Measurements from ENCODE around the gene TMTC4. TPM values are rescaled to one million over a fixed set of nuclear protein-coding genes. Genes with fewer than 3 reads are reported as not detected.

The TMTC4 gene
- total and polyA plus RNA-seq, 2 experiments from 2014 or later = 15.0 to 32.6 TPM

DNA sequence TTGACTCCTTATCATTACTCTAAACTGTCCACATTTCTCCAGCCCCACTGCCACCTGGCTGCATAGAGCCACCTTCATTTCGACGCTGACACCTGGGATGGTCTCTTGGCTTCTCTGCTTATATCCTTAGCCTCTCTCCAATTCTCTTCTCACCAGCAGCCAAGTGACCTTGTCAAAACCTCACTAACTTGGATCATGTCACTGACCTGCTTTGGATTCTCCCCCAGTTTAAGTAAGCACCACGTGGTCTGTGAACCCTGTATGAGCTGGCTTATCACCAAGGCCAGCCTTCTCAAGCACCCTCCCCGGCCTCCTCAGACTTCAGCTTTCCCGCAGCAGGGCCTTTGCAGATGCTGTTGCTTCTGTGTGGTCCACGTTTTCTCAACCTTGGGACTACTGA, 73.7 kb downstream of the TMTC4 start:
- H4K20me1 ChIP-seq (ENCODE audit: insufficient read depth, poor library complexity, severe bottlenecking) = no peaks in the 10 kb centered on the region
- H3K27me3 ChIP-seq = no peaks in the 10 kb centered on the region
- no peaks in the 10 kb centered on the region for H3K4me1 ChIP-seq (ENCODE audit: insufficient read depth)
- 68% methylated on average over 6 of the region's 6 CpGs for WGBS (ENCODE audit: low lambda C conversion rate, missing lambda C conversion rate)
- no peaks in the 10 kb centered on the region for H3K9me3 ChIP-seq (ENCODE audit: low read depth)
- H2AFZ ChIP-seq = no peak overlapping the region
- TF ChIP-seq EZH2phosphoT487 (IDR thresholded peaks at IDR 0.05; ENCODE audit: low read depth, severe bottlenecking, unreplicated experiment) = no peak
- TF ChIP-seq, protein P1, sequence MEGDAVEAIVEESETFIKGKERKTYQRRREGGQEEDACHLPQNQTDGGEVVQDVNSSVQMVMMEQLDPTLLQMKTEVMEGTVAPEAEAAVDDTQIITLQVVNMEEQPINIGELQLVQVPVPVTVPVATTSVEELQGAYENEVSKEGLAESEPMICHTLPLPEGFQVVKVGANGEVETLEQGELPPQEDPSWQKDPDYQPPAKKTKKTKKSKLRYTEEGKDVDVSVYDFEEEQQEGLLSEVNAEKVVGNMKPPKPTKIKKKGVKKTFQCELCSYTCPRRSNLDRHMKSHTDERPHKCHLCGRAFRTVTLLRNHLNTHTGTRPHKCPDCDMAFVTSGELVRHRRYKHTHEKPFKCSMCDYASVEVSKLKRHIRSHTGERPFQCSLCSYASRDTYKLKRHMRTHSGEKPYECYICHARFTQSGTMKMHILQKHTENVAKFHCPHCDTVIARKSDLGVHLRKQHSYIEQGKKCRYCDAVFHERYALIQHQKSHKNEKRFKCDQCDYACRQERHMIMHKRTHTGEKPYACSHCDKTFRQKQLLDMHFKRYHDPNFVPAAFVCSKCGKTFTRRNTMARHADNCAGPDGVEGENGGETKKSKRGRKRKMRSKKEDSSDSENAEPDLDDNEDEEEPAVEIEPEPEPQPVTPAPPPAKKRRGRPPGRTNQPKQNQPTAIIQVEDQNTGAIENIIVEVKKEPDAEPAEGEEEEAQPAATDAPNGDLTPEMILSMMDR (IDR thresholded peaks at IDR 0.05; ENCODE audit: poor library complexity) = no peak
- TF ChIP-seq EZH2 (IDR thresholded peaks at IDR 0.05; ENCODE audit: borderline replicate concordance) = no peak
- H3K36me3 ChIP-seq (replicated peaks; ENCODE audit: insufficient read depth, low read depth) = no peaks in the 10 kb centered on the region
- H3K4me2 ChIP-seq = no peak overlapping the region
- no peak overlapping the region for H3K4me3 ChIP-seq
- no peak overlapping the region for H3K27ac ChIP-seq
- no peaks in the 10 kb centered on the region for H3K79me2 ChIP-seq
- H3K9me2 ChIP-seq (replicated peaks; ENCODE audit: insufficient read depth) = no peaks in the 10 kb centered on the region
- DNase-seq (ENCODE audit: low spot score) = no peak

DNA sequence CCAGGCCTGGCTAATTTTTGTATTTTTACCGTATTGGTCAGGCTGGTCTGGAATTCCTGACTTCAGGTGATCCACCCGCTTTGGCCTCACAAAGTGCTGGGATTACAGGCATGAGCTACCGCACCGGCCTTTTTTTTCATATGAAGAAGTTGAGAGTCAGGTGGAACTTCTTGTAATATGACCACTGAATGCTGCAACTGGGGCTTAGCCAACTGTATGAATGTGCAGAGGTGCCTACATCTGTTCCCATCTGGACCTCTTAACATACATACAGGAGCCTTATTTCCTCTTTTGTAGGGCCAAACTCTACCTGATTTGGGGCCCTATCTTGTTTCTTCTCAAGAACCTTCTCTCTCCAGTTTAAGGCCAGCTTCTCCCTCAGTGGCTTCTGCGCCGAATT, 74.1 kb downstream of the TMTC4 start:
- TF ChIP-seq, protein P1 (IDR thresholded peaks at IDR 0.05; ENCODE audit: poor library complexity) = no peak
- no peak for TF ChIP-seq EZH2 (IDR thresholded peaks at IDR 0.05; ENCODE audit: borderline replicate concordance)
- H3K27me3 ChIP-seq = no peaks in the 10 kb centered on the region
- no peaks in the 10 kb centered on the region for H3K4me1 ChIP-seq (ENCODE audit: insufficient read depth)
- no peaks in the 10 kb centered on the region for H4K20me1 ChIP-seq (ENCODE audit: insufficient read depth, poor library complexity, severe bottlenecking)
- no peak for DNase-seq (ENCODE audit: low spot score)
- WGBS (ENCODE audit: low lambda C conversion rate, missing lambda C conversion rate) = 93% methylated on average over 6 of the region's 6 CpGs
- no peaks in the 10 kb centered on the region for H3K9me3 ChIP-seq (ENCODE audit: low read depth)
- no peaks in the 10 kb centered on the region for H3K36me3 ChIP-seq (replicated peaks; ENCODE audit: insufficient read depth, low read depth)
- no peak overlapping the region for H3K4me3 ChIP-seq
- H3K79me2 ChIP-seq = no peaks in the 10 kb centered on the region
- no peak overlapping the region for H3K27ac ChIP-seq
- H3K9me2 ChIP-seq (replicated peaks; ENCODE audit: insufficient read depth) = no peaks in the 10 kb centered on the region
- H3K4me2 ChIP-seq = no peak overlapping the region
- no peak overlapping the region for H2AFZ ChIP-seq

DNA sequence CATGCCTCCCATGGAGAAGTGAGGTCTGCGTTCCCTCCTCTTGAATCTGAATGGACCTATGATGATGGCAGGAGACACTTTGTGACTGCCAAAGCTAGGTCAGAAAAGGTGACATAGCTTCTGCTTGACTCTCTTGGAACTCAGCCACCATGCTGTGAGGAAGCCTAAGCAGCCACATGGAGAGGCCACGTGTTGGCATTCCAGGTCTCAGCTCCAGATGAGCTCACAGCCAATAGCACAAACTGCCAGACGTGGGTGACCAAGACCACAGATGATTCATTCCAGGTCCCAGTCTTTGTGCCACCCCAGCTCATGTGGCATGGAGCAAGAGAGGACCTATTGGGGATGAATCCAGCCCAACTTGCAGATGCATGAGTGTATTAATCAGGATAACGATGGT, 77.3 kb downstream of the TMTC4 start:
- no peaks in the 10 kb centered on the region for H3K27me3 ChIP-seq
- no peaks in the 10 kb centered on the region for H3K36me3 ChIP-seq (replicated peaks; ENCODE audit: insufficient read depth, low read depth)
- no peaks in the 10 kb centered on the region for H3K9me2 ChIP-seq (replicated peaks; ENCODE audit: insufficient read depth)
- no peaks in the 10 kb centered on the region for H3K9me3 ChIP-seq (ENCODE audit: low read depth)
- H2AFZ ChIP-seq = no peak overlapping the region
- no peak for TF ChIP-seq EZH2 (IDR thresholded peaks at IDR 0.05; ENCODE audit: borderline replicate concordance)
- TF ChIP-seq, protein P1 (IDR thresholded peaks at IDR 0.05; ENCODE audit: poor library complexity) = no peak
- no peak for TF ChIP-seq EZH2phosphoT487 (IDR thresholded peaks at IDR 0.05; ENCODE audit: low read depth, severe bottlenecking, unreplicated experiment)
- no peaks in the 10 kb centered on the region for H3K79me2 ChIP-seq
- H3K27ac ChIP-seq = no peak overlapping the region
- no peaks in the 10 kb centered on the region for H3K4me1 ChIP-seq (ENCODE audit: insufficient read depth)
- no peak overlapping the region for H3K4me3 ChIP-seq
- no peak overlapping the region for H3K4me2 ChIP-seq
- 92% methylated on average over 4 of the region's 4 CpGs for WGBS (ENCODE audit: low lambda C conversion rate, missing lambda C conversion rate)
- no peak for DNase-seq (ENCODE audit: low spot score)
- no peaks in the 10 kb centered on the region for H4K20me1 ChIP-seq (ENCODE audit: insufficient read depth, poor library complexity, severe bottlenecking)

DNA sequence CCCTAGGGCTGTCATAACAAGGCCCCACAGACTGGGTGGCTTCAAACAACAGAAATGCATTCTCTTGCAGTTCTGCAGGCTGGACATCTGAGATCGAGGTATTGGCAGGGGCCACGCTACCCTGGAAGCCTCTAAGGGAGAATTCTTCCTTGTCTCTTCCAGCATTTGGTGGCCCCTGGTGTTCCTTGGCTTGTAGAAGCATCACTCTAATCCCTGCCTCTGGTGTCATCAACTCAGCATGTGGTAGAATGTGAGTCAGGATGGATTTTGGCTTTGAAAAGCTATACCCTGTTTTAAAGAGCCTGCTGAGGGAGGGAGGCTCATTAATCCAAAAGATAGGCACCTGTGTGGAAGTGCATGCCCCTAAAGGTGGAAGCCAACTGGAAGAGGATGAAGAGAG, 78.1 kb downstream of the TMTC4 start:
- H3K4me2 ChIP-seq = no peak overlapping the region

More for the DNA sequence above, 78.1 kb downstream of the TMTC4 start:
- Histone ChIP-seq H2AFZ (no peak overlapping the region), H3K27me3 (no peaks in the 10 kb centered on the region), H3K36me3 (replicated peaks; ENCODE audit: insufficient read depth, low read depth) (no peaks in the 10 kb centered on the region), H3K9me3 (ENCODE audit: low read depth) (no peaks in the 10 kb centered on the region), H3K4me3 (no peak overlapping the region), H4K20me1 (ENCODE audit: insufficient read depth, poor library complexity, severe bottlenecking) (no peaks in the 10 kb centered on the region), H3K27ac (no peak overlapping the region), H3K4me1 (ENCODE audit: insufficient read depth) (no peaks in the 10 kb centered on the region), H3K9me2 (replicated peaks; ENCODE audit: insufficient read depth) (no peaks in the 10 kb centered on the region), H3K79me2 (no peaks in the 10 kb centered on the region)
- 91% methylated on average over 2 of the region's 2 CpGs for WGBS (ENCODE audit: low lambda C conversion rate, missing lambda C conversion rate)
- TF ChIP-seq, protein P1 (IDR thresholded peaks at IDR 0.05; ENCODE audit: poor library complexity) = no peak
- TF ChIP-seq EZH2phosphoT487 (IDR thresholded peaks at IDR 0.05; ENCODE audit: low read depth, severe bottlenecking, unreplicated experiment) = no peak
- TF ChIP-seq EZH2 (IDR thresholded peaks at IDR 0.05; ENCODE audit: borderline replicate concordance) = no peak
- no peak for DNase-seq (ENCODE audit: low spot score)

All from hepatocyte (in vitro differentiated cells).